ENCODE data around the gene CMTR2. TPM values are rescaled to one million over a fixed set of nuclear protein-coding genes. Genes with fewer than 3 reads are reported as not detected.
"Not testable (repeated sequence)": the region's sequence is repeated elsewhere in the genome, so short reads cannot be mapped to it uniquely, and the experiment has no call there.

CMTR2 gene
- total RNA-seq, 2 experiments from 2014 or later: 14.4 to 15.1 TPM

- DNase-seq: no peak
- Mint-ChIP-seq H3K36me3 (ENCODE audit: low read depth) (no peaks in the 10 kb centered on the region), H3K4me1 (ENCODE audit: low read depth) (no peaks in the 10 kb centered on the region), H3K4me3 (no peak overlapping the region), H3K27ac (no peak overlapping the region), H3K9me3 (no peaks in the 10 kb centered on the region), H3K27me3 (ENCODE audit: low read depth) (peaks cover 22% of the 10 kb centered on the region)
- intact Hi-C loops (cut with micrococcal nuclease): no loop called here
- CTCF ChIA-PET: no interaction called here
Observed at GRCh38 chr16:71296584-71297340, 7.6 kb upstream of the CMTR2 start.

DNA sequence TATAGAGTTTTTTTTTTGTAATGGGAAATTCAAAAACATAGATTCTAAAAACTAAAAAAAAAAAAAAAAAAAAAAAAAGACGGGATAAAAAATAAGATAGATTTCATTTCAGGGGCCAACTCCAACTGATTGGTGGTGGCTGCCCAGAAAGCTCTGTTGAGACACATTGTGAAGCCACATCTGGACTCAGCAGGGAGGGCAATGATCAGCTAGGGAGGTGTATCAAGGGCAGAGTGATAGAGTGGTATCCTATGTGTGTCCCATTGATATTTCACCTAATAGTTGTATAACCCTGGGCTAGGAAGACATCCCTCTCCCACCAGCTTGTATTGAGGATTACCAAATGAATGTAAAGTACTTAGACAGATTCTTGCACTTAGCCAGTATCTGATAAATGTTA, 6.7 kb upstream of the CMTR2 start:
- CTCF ChIA-PET: no interaction called here
- H3K27ac Mint-ChIP-seq: no peak overlapping the region

GRCh38 chr16:71293919-71294318, 4.7 kb upstream of the CMTR2 start:
- DNase-seq: no peak
- no peaks in the 10 kb centered on the region for H3K9me3 Mint-ChIP-seq
- CTCF ChIA-PET: no interaction called here
- H3K4me1 Mint-ChIP-seq (ENCODE audit: low read depth): no peaks in the 10 kb centered on the region
- no peak overlapping the region for H3K4me3 Mint-ChIP-seq
- H3K27ac Mint-ChIP-seq: no peak overlapping the region
- intact Hi-C loops (cut with micrococcal nuclease): no loop called here
- H3K27me3 Mint-ChIP-seq (ENCODE audit: low read depth): peaks cover 15% of the 10 kb centered on the region
- no peaks in the 10 kb centered on the region for H3K36me3 Mint-ChIP-seq (ENCODE audit: low read depth)

More for the DNA sequence above, 6.7 kb upstream of the CMTR2 start:
- Mint-ChIP-seq H3K36me3 (ENCODE audit: low read depth) (no peaks in the 10 kb centered on the region), H3K4me1 (ENCODE audit: low read depth) (no peaks in the 10 kb centered on the region), H3K4me3 (no peak overlapping the region), H3K27me3 (ENCODE audit: low read depth) (peaks cover 22% of the 10 kb centered on the region), H3K9me3 (no peaks in the 10 kb centered on the region)
- DNase-seq: no peak
- intact Hi-C loops (cut with micrococcal nuclease): no loop called here

GRCh38 chr16:71292095-71292494, 2.9 kb upstream of the CMTR2 start:
- H3K4me3 Mint-ChIP-seq; H3K27ac Mint-ChIP-seq; intact Hi-C loops (cut with micrococcal nuclease); DNase-seq; CTCF ChIA-PET; H3K4me1 Mint-ChIP-seq (ENCODE audit: low read depth); H3K36me3 Mint-ChIP-seq (ENCODE audit: low read depth); H3K9me3 Mint-ChIP-seq: not testable (repeated sequence)
- H3K27me3 Mint-ChIP-seq (ENCODE audit: low read depth): peaks cover 11% of the 10 kb centered on the region

- peaks cover 31% of the 10 kb centered on the region for H3K36me3 Mint-ChIP-seq (ENCODE audit: low read depth)
- CTCF ChIA-PET: no interaction called here
- peaks cover 9% of the 10 kb centered on the region for H3K4me1 Mint-ChIP-seq (ENCODE audit: low read depth)
- peaks cover 11% of the 10 kb centered on the region for H3K9me3 Mint-ChIP-seq
- DNase-seq: no peak
- intact Hi-C loops (cut with micrococcal nuclease): loop anchor here (1.0 to 10.0 kb wide), 6 partner anchors 69 to 805 kb away; partner anchors contain the start of genes CALB2, DHX38, TXNL4B and VAC14
- H3K27ac Mint-ChIP-seq: peak overlapping the region; percentile 86
- H3K27me3 Mint-ChIP-seq (ENCODE audit: low read depth): peaks cover 7% of the 10 kb centered on the region
- peak overlapping the region; percentile 84 for H3K4me3 Mint-ChIP-seq
Observed at GRCh38 chr16:71289732-71290062, 495 bp upstream of the CMTR2 start.

- Mint-ChIP-seq H3K4me1 (ENCODE audit: low read depth) (peaks cover 11% of the 10 kb centered on the region), H3K4me3 (peak overlapping the region; percentile 84), H3K36me3 (ENCODE audit: low read depth) (peaks cover 42% of the 10 kb centered on the region), H3K27ac (peak overlapping the region; percentile 86), H3K9me3 (peaks cover 20% of the 10 kb centered on the region), H3K27me3 (ENCODE audit: low read depth) (peaks cover 7% of the 10 kb centered on the region)
- no peak for DNase-seq
- intact Hi-C loops (cut with micrococcal nuclease): loop anchor here (2.0 to 10.0 kb wide), 5 partner anchors 70 to 806 kb away; partner anchors contain the start of genes CALB2, DHX38, TXNL4B and VAC14
- CTCF ChIA-PET: interaction anchor here (1.3 to 1.8 kb wide), 2 partner anchors 23 to 26 kb away, joined by 3 to 7 read pairs; no protein-coding TSS in a partner anchor
Observed at GRCh38 chr16:71288570-71288889, 672 bp downstream of the CMTR2 start.

- Mint-ChIP-seq H3K36me3 (ENCODE audit: low read depth) (peaks cover 48% of the 10 kb centered on the region), H3K4me3 (peak overlapping the region; percentile 84), H3K9me3 (peaks cover 23% of the 10 kb centered on the region), H3K4me1 (ENCODE audit: low read depth) (peaks cover 12% of the 10 kb centered on the region), H3K27ac (no peak overlapping the region), H3K27me3 (ENCODE audit: low read depth) (peaks cover 7% of the 10 kb centered on the region)
- DNase-seq: no peak
- CTCF ChIA-PET: interaction anchor here (0.7 to 1.8 kb wide), 3 partner anchors 24 to 1861 kb away, joined by 3 to 7 read pairs (median 6); no protein-coding TSS in a partner anchor
- intact Hi-C loops (cut with micrococcal nuclease): loop anchor here (2.0 to 10.0 kb wide), 5 partner anchors 71 to 807 kb away; partner anchors contain the start of genes CALB2, DHX38, TXNL4B and VAC14
Observed at GRCh38 chr16:71287911-71288310, 1.3 kb downstream of the CMTR2 start.

DNA sequence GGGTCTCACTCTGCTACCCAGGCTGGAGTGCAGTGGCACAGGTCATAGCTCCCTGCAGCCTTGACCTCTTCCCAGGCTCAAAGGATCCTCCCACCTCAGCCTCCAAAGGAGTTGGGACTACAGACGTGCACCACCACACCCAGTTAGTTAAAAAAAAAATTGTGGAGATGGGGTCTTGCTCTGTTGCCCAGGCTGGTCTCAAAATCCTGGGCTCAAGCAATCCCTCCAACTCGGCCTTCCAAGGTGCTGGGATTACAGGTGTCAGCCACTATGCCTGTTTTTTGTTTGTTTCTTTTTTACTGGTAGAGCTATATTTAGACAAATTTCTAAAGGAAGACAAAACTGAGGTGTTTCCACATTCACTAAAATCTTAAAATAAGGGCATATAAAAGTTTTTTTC, 1.7 kb downstream of the CMTR2 start:
- peaks cover 4% of the 10 kb centered on the region for H3K27me3 Mint-ChIP-seq (ENCODE audit: low read depth)
- H3K36me3 Mint-ChIP-seq (ENCODE audit: low read depth): peaks cover 50% of the 10 kb centered on the region
- peaks cover 12% of the 10 kb centered on the region for H3K4me1 Mint-ChIP-seq (ENCODE audit: low read depth)
- no peak overlapping the region for H3K4me3 Mint-ChIP-seq
- no peak for DNase-seq
- intact Hi-C loops (cut with micrococcal nuclease): loop anchor here (5.0 to 10.0 kb wide), 2 partner anchors 485 to 807 kb away; partner anchors contain the start of genes DHX38, TXNL4B and VAC14
- H3K27ac Mint-ChIP-seq: no peak overlapping the region
- peaks cover 25% of the 10 kb centered on the region for H3K9me3 Mint-ChIP-seq
- CTCF ChIA-PET: interaction anchor here (0.7 to 1.8 kb wide), 3 partner anchors 24 to 1860 kb away, joined by 3 to 7 read pairs (median 6); no protein-coding TSS in a partner anchor

DNA sequence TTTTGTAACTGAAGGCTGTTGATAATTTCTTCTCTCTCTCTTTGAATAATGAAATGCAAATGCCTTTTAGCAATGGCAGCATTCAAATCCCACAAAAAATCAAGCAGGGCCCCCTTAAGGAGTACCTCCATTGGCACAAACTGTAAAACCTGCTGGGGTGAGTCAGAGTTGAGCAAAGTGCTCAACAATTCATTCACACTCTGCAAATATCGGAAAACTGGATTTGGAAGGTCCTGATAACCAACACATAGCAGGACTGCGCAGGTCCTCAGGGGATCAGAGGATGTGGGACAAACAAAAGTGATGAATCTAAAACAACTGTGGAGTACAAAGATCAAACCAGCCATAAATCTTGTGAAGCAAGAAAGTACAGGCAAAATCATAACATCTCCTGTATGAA, 5.6 kb downstream of the CMTR2 start:
- intact Hi-C loops (cut with micrococcal nuclease): loop anchor here (10.0 kb wide), 1 partner anchor 811 kb away; the partner anchor contains the start of genes DHX38 and TXNL4B
- peaks cover 12% of the 10 kb centered on the region for H3K4me1 Mint-ChIP-seq (ENCODE audit: low read depth)
- H3K4me3 Mint-ChIP-seq: no peak overlapping the region
- peaks cover 25% of the 10 kb centered on the region for H3K9me3 Mint-ChIP-seq
- DNase-seq: no peak
- no peak overlapping the region for H3K27ac Mint-ChIP-seq
- peaks cover 53% of the 10 kb centered on the region for H3K36me3 Mint-ChIP-seq (ENCODE audit: low read depth)
- CTCF ChIA-PET: interaction anchor here (0.6 kb wide), 1 partner anchor 625 kb away, joined by 10 read pairs; no protein-coding TSS in a partner anchor
- no peaks in the 10 kb centered on the region for H3K27me3 Mint-ChIP-seq (ENCODE audit: low read depth)

- no peak overlapping the region for H3K4me3 Mint-ChIP-seq
- H3K9me3 Mint-ChIP-seq: peaks cover 25% of the 10 kb centered on the region
- no peaks in the 10 kb centered on the region for H3K27me3 Mint-ChIP-seq (ENCODE audit: low read depth)
- H3K36me3 Mint-ChIP-seq (ENCODE audit: low read depth): peaks cover 49% of the 10 kb centered on the region
- CTCF ChIA-PET: no interaction called here
- H3K27ac Mint-ChIP-seq: no peak overlapping the region
- intact Hi-C loops (cut with micrococcal nuclease): loop anchor here (10.0 kb wide), 1 partner anchor 812 kb away; the partner anchor contains the start of genes DHX38 and TXNL4B
- H3K4me1 Mint-ChIP-seq (ENCODE audit: low read depth): peaks cover 7% of the 10 kb centered on the region
- no peak for DNase-seq
Observed at GRCh38 chr16:71282943-71283342, 6.3 kb downstream of the CMTR2 start.

GRCh38 chr16:71276589-71277334, 12.4 kb downstream of the CMTR2 start:
- Mint-ChIP-seq H3K9me3 (peaks cover 12% of the 10 kb centered on the region), H3K36me3 (ENCODE audit: low read depth) (peaks cover 4% of the 10 kb centered on the region), H3K27ac (no peak overlapping the region), H3K4me1 (ENCODE audit: low read depth) (no peaks in the 10 kb centered on the region), H3K4me3 (no peak overlapping the region), H3K27me3 (ENCODE audit: low read depth) (no peaks in the 10 kb centered on the region)
- intact Hi-C loops (cut with micrococcal nuclease): no loop called here
- CTCF ChIA-PET: interaction anchor here (0.7 kb wide), 1 partner anchor 179 kb away, joined by 3 read pairs; no protein-coding TSS in a partner anchor
- DNase-seq: no peak

DNA sequence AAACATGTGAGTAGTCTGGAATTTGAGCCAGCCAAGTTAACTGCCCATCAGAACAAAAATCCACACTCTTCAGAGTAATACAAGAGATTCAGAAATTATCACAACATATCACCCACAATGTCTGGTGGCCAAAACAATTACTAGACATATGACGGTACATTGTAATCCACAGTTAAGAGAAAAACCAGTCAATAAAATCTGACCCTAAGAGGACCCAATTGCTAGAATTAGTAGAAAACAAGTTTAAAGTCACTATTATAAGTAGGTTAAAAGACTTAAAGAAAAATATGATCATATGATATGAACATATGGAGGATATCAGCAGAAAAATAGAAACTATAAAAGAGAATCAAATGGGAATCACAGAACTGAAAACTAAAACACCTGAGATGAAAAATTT, 15.8 kb downstream of the CMTR2 start:
- no peak overlapping the region for H3K27ac Mint-ChIP-seq
- intact Hi-C loops (cut with micrococcal nuclease): no loop called here
- peaks cover 1% of the 10 kb centered on the region for H3K36me3 Mint-ChIP-seq (ENCODE audit: low read depth)
- no peak for DNase-seq
- H3K4me1 Mint-ChIP-seq (ENCODE audit: low read depth): no peaks in the 10 kb centered on the region
- no peak overlapping the region for H3K4me3 Mint-ChIP-seq
- peaks cover 12% of the 10 kb centered on the region for H3K9me3 Mint-ChIP-seq
- no peaks in the 10 kb centered on the region for H3K27me3 Mint-ChIP-seq (ENCODE audit: low read depth)
- CTCF ChIA-PET: no interaction called here

Data from activated naive CD4-positive, alpha-beta T cell treated with anti-CD3 and anti-CD28 coated beads for 36 hours (primary cell).